Mesenchymal stem cell (in vitro differentiated cells and primary cell): ENCODE measurements around the gene SNORC.

ENCODE experiments used
- DNase-seq: peaks from one replicate; pipeline ENCODE4 v3.0.0-alpha.2; 2013
- H2AFZ ChIP-seq: one replicate; pipeline ENCODE4 v1.6.1; 2013; ENCODE audit warnings: low read depth, mild to moderate bottlenecking, control low read depth, inconsistent platforms, low read length, moderate library complexity
- H2AK5ac ChIP-seq: 2 replicates; pipeline ENCODE4 v1.6.1; 2013; ENCODE audit warnings: low read length, moderate library complexity, mild to moderate bottlenecking, inconsistent platforms; ENCODE audit not compliant: severe bottlenecking
- H2BK120ac ChIP-seq: one replicate; pipeline ENCODE4 v1.6.1; 2013; ENCODE audit warnings: low read depth, mild to moderate bottlenecking, inconsistent platforms, low read length, moderate library complexity
- H2BK12ac ChIP-seq, 2 experiments: one replicate each; pipeline ENCODE4 v1.6.1; 2013; ENCODE audit warnings: inconsistent platforms in 2 of 2, low read length in 2 of 2, mild to moderate bottlenecking in 2 of 2, moderate library complexity in 2 of 2, control low read depth in 1 of 2
- H2BK15ac ChIP-seq: one replicate; pipeline ENCODE4 v1.6.1; 2013; ENCODE audit warnings: mild to moderate bottlenecking, low read depth, inconsistent platforms; ENCODE audit not compliant: poor library complexity, severe bottlenecking
- H2BK5ac ChIP-seq: 2 replicates; pipeline ENCODE4 v1.6.1; 2013; ENCODE audit warnings: low read depth, mild to moderate bottlenecking, low read length, control low read depth, inconsistent platforms; ENCODE audit not compliant: poor library complexity, severe bottlenecking
- H3K14ac ChIP-seq, 2 experiments: one replicate each; pipeline ENCODE4 v1.6.1; 2013; ENCODE audit warnings: inconsistent platforms in 2 of 2, low read length in 2 of 2, control low read depth in 1 of 2, mild to moderate bottlenecking in 1 of 2, moderate library complexity in 1 of 2
- H3K18ac ChIP-seq, 2 experiments: one replicate each; pipeline ENCODE4 v1.6.1; 2013; ENCODE audit warnings: inconsistent platforms in 2 of 2, low read length in 2 of 2, control low read depth in 1 of 2, low read depth in 1 of 2, mild to moderate bottlenecking in 1 of 2
- H3K23ac ChIP-seq, 2 experiments: one replicate each; pipeline ENCODE4 v1.6.1; 2013; ENCODE audit warnings: inconsistent platforms in 2 of 2, low read length in 2 of 2, mild to moderate bottlenecking in 2 of 2, moderate library complexity in 2 of 2, control low read depth in 1 of 2
- H3K27ac ChIP-seq: 2 replicates; pipeline ENCODE4 v1.5.1; 2013; ENCODE audit warnings: mild to moderate bottlenecking, moderate library complexity, low read length, control low read depth, inconsistent platforms; ENCODE audit not compliant: poor library complexity, severe bottlenecking
- H3K27me3 ChIP-seq, 2 experiments: 2 replicates each; pipeline versions ENCODE4 v1.6.1 to v1.7.0; 2013; ENCODE audit warnings: low read length in 2 of 2, mild to moderate bottlenecking in 2 of 2, moderate library complexity in 2 of 2, control low read depth in 1 of 2, inconsistent platforms in 1 of 2; ENCODE audit not compliant: control insufficient read depth in 1 of 2, insufficient read depth in 1 of 2
- H3K36me3 ChIP-seq, 2 experiments: 2 replicates each; pipeline versions ENCODE4 v1.6.1 to v1.7.0; 2013; ENCODE audit warnings: low read length in 2 of 2, control low read depth in 1 of 2, inconsistent platforms in 1 of 2, low read depth in 1 of 2, mild to moderate bottlenecking in 1 of 2; ENCODE audit not compliant: insufficient read depth in 2 of 2, control insufficient read depth in 1 of 2
- H3K4ac ChIP-seq, 2 experiments: one replicate each; pipeline ENCODE4 v1.6.1; 2013; ENCODE audit warnings: inconsistent platforms in 2 of 2, low read length in 2 of 2, mild to moderate bottlenecking in 2 of 2, moderate library complexity in 2 of 2, control low read depth in 1 of 2, low read depth in 1 of 2
- H3K4me1 ChIP-seq: 2 replicates; pipeline ENCODE4 v1.6.1; 2013; ENCODE audit warnings: low read depth, low read length, control low read depth; ENCODE audit not compliant: control insufficient read depth, insufficient read depth
- H3K4me2 ChIP-seq: 2 replicates; pipeline ENCODE4 v1.6.1; 2013; ENCODE audit warnings: low read length, mild to moderate bottlenecking, inconsistent platforms; ENCODE audit not compliant: poor library complexity, severe bottlenecking
- H3K4me3 ChIP-seq, 2 experiments: 2 replicates each; pipeline versions ENCODE4 v1.5.1 to v1.7.0; 2013; ENCODE audit warnings: low read length in 2 of 2, mild to moderate bottlenecking in 2 of 2, control low read depth in 1 of 2, low read depth in 1 of 2; ENCODE audit not compliant: insufficient read depth in 1 of 2
- H3K79me1 ChIP-seq: replicated peaks from 2 replicates; pipeline ENCODE4 v1.6.1; 2013; ENCODE audit warnings: mild to moderate bottlenecking, control low read depth, low read length, inconsistent platforms; ENCODE audit not compliant: poor library complexity, severe bottlenecking
- H3K9ac ChIP-seq: 2 replicates; pipeline ENCODE4 v1.7.0; 2013; ENCODE audit warnings: mild to moderate bottlenecking, low read length, moderate library complexity
- H3K9me3 ChIP-seq: 2 replicates; pipeline ENCODE4 v1.7.0; 2013; ENCODE audit warnings: mild to moderate bottlenecking, low read length; ENCODE audit not compliant: control insufficient read depth
- H4K8ac ChIP-seq: one replicate; pipeline ENCODE4 v1.6.1; 2013; ENCODE audit warnings: inconsistent platforms, mild to moderate bottlenecking, low read length, moderate library complexity
- H4K91ac ChIP-seq: one replicate; pipeline ENCODE4 v1.6.1; 2013; ENCODE audit warnings: mild to moderate bottlenecking, low read length, inconsistent platforms
- WGBS: methylation state at CpG from one replicate; pipeline ENCODE4 v1.1.7; 2013; ENCODE audit warnings: mixed read lengths; 5-methylcytosine and 5-hydroxymethylcytosine counted together

The SNORC gene

GRCh38 chr2:232865165-232865564, 4.9 kb upstream of the SNORC start:
- H3K4ac ChIP-seq = no peak overlapping the region
- H2BK12ac ChIP-seq = no peak overlapping the region
- H2BK5ac ChIP-seq = no peak overlapping the region
- H3K27ac ChIP-seq = no peak overlapping the region
- no peak overlapping the region for H2AFZ ChIP-seq
- H2BK120ac ChIP-seq = no peak overlapping the region
- no peak overlapping the region for H3K14ac ChIP-seq
- no peak overlapping the region for H3K23ac ChIP-seq
- peaks cover 11 to 28% of the 10 kb centered on the region in 2 experiments for H3K36me3 ChIP-seq
- no CpG with 5 or more reads among the region's 1 CpG for WGBS
- no peak overlapping the region for H4K8ac ChIP-seq
- H3K18ac ChIP-seq = no peak overlapping the region
- H2BK15ac ChIP-seq = no peak overlapping the region
- H3K9me3 ChIP-seq = no peaks in the 10 kb centered on the region
- H4K91ac ChIP-seq = no peak overlapping the region
- no peak overlapping the region for H3K9ac ChIP-seq
- no peak for DNase-seq
- H3K27me3 ChIP-seq = no peaks in the 10 kb centered on the region
- no peak overlapping the region for H3K4me3 ChIP-seq
- no peak overlapping the region for H3K4me2 ChIP-seq
- peaks cover 9% of the 10 kb centered on the region for H3K79me1 ChIP-seq
- no peak overlapping the region for H2AK5ac ChIP-seq
- peaks cover 7% of the 10 kb centered on the region for H3K4me1 ChIP-seq

DNA sequence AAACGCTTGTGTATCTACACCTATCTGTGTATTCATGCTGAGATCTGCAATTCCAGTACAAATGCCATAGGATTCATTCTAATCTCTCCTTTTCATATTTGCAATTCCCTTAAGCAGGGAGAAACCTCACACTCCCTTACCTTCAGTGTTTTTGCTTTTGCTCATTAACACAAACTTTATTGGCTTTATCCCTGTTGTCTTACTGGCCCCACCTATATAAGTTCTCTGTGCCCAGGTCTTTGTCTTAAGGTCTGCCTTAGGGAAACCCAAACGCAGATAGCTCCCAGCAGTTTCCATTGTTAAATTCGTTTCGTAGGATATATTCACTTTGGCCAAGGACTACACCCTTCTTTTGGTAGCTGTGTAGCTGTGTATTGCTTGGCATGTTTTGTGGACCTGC, 4.0 kb upstream of the SNORC start:
- Histone ChIP-seq H2AFZ (no peak overlapping the region), H3K4me2 (no peak overlapping the region), H3K4me3 (no peak overlapping the region), H3K79me1 (peaks cover 9% of the 10 kb centered on the region), H3K27ac (no peak overlapping the region), H3K36me3 (peaks cover 18 to 21% of the 10 kb centered on the region in 2 experiments), H2AK5ac (no peak overlapping the region), H2BK5ac (no peak overlapping the region), H3K9ac (no peak overlapping the region), H3K9me3 (no peaks in the 10 kb centered on the region), H3K14ac (no peak overlapping the region), H2BK12ac (no peak overlapping the region), H4K8ac (no peak overlapping the region), H4K91ac (no peak overlapping the region), H3K23ac (no peak overlapping the region), H3K27me3 (no peaks in the 10 kb centered on the region), H3K18ac (no peak overlapping the region), H3K4ac (no peak overlapping the region), H3K4me1 (peaks cover 3% of the 10 kb centered on the region), H2BK15ac (no peak overlapping the region), H2BK120ac (no peak overlapping the region)
- WGBS = 94% methylated on average over 4 of the region's 4 CpGs
- no peak for DNase-seq

GRCh38 chr2:232869138-232870017, 686 bp upstream of the SNORC start:
- WGBS = 76% methylated on average over 15 of the region's 15 CpGs

DNA sequence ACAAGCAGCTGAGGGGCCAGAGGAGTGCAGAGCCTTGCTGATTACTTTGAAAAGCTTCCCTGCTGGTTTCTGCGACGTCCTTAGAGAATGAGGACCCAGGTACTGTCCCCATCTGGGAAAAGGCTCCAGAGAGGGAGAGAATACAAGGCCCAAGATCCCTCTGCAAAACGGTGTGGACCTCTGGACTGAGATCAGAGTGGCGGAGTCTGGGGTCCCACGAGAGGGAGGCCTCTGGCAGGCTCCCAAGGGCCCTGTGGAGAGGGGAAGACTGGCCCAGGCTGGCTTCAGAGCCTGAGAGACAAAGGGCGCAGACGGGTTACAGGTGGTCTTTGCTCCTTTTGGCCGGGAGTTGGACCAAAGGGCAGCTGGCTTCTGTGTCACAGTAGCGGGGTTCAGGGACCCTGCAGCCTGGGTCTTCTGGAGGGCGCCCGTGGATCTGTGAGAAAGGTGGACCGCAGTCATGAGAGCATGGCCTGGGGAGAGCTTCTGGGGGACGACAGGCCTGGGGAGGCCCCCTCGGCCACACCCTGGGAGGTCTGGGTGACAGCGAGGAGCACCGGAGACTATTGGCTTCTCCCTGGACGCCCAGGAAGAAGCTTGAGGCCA, 805 bp downstream of the SNORC start:
- no peak overlapping the region for H3K14ac ChIP-seq
- H2AFZ ChIP-seq = no peak overlapping the region
- H3K4me3 ChIP-seq = no peak overlapping the region
- H3K18ac ChIP-seq = no peak overlapping the region
- no peak overlapping the region for H3K27ac ChIP-seq
- H2BK15ac ChIP-seq = no peak overlapping the region
- H2BK120ac ChIP-seq = no peak overlapping the region
- H2AK5ac ChIP-seq = no peak overlapping the region
- no peaks in the 10 kb centered on the region for H3K9me3 ChIP-seq
- WGBS = 89% methylated on average over 17 of the region's 17 CpGs
- no peak overlapping the region for H2BK5ac ChIP-seq
- H3K4me1 ChIP-seq = peaks cover 6% of the 10 kb centered on the region
- H3K4me2 ChIP-seq = no peak overlapping the region
- peaks cover 0 to 36% of the 10 kb centered on the region in 2 experiments for H3K36me3 ChIP-seq
- H3K79me1 ChIP-seq = no peaks in the 10 kb centered on the region
- no peak overlapping the region for H4K8ac ChIP-seq
- no peak overlapping the region for H2BK12ac ChIP-seq
- H3K27me3 ChIP-seq = peaks cover 6 to 20% of the 10 kb centered on the region in 2 experiments
- H3K23ac ChIP-seq = no peak overlapping the region
- H3K9ac ChIP-seq = no peak overlapping the region
- no peak overlapping the region for H4K91ac ChIP-seq
- H3K4ac ChIP-seq = no peak overlapping the region
- DNase-seq = no peak

More at GRCh38 chr2:232869138-232870017, 686 bp upstream of the SNORC start:
- H3K9ac ChIP-seq = no peak overlapping the region
- H2BK12ac ChIP-seq = no peak overlapping the region
- H4K8ac ChIP-seq = no peak overlapping the region
- H2BK120ac ChIP-seq = no peak overlapping the region
- H3K18ac ChIP-seq = no peak overlapping the region
- H3K4me1 ChIP-seq = peaks cover 2% of the 10 kb centered on the region
- H3K36me3 ChIP-seq = peaks cover 4 to 32% of the 10 kb centered on the region in 2 experiments
- no peak overlapping the region for H2AK5ac ChIP-seq
- H3K4me3 ChIP-seq = no peak overlapping the region
- H4K91ac ChIP-seq = no peak overlapping the region
- no peak for DNase-seq
- H3K9me3 ChIP-seq = no peaks in the 10 kb centered on the region
- no peak overlapping the region for H3K23ac ChIP-seq
- no peak overlapping the region for H3K4ac ChIP-seq
- no peak overlapping the region for H3K27ac ChIP-seq
- no peaks in the 10 kb centered on the region for H3K79me1 ChIP-seq
- no peak overlapping the region for H2BK15ac ChIP-seq
- H2AFZ ChIP-seq = no peak overlapping the region
- no peak overlapping the region for H3K4me2 ChIP-seq
- no peak overlapping the region for H2BK5ac ChIP-seq
- no peak overlapping the region for H3K14ac ChIP-seq
- H3K27me3 ChIP-seq = peaks cover 0 to 5% of the 10 kb centered on the region in 2 experiments
